NB4 (cell line): Measurements from ENCODE around the gene METAP1.

Source experiments
- CTCF ChIP-seq: IDR thresholded peaks from one replicate; pipeline ENCODE4 v1.5.1; 2012; ENCODE audit warnings: low read depth, low read length
- MYC ChIP-seq: IDR thresholded peaks from 2 replicates; pipeline ENCODE4 v1.6.1; 2011; ENCODE audit warnings: low read depth, low read length

- TF ChIP-seq CTCF (no peak), MYC (no peak)
Observed at GRCh38 chr4:99061048-99061700, 65.7 kb downstream of the METAP1 start.
